NCI-H510A treated with DMSO at 0.1 percent for 48 hours (cell line): ENCODE data around the gene MAP3K7.

ENCODE experiments used
- DNase-seq: peaks from one replicate; lab custom pipeline; 2025; lab: John Stamatoyannopoulos, UW

Gene MAP3K7

GRCh38 chr6:90484385-90484784, 102.5 kb downstream of the MAP3K7 start:
- DNase-seq: no peak

GRCh38 chr6:90483956-90484355, 102.9 kb downstream of the MAP3K7 start:
- no peak for DNase-seq

- no peak for DNase-seq
Measured at GRCh38 chr6:90483116-90483839, 103.6 kb downstream of the MAP3K7 start.

- no peak for DNase-seq
Measured at GRCh38 chr6:90480666-90481065, 106.2 kb downstream of the MAP3K7 start.

- no peak for DNase-seq
Measured at GRCh38 chr6:90479603-90479926, 107.3 kb downstream of the MAP3K7 start.

- DNase-seq: peak; percentile 50
Measured at GRCh38 chr6:90478789-90479602, 107.9 kb downstream of the MAP3K7 start.

- DNase-seq: no peak
Measured at GRCh38 chr6:90478278-90478677, 108.6 kb downstream of the MAP3K7 start.

GRCh38 chr6:90477366-90477765, 109.5 kb downstream of the MAP3K7 start:
- DNase-seq: no peak

- DNase-seq: no peak
Measured at GRCh38 chr6:90472716-90473115, 114.2 kb downstream of the MAP3K7 start.

- no peak for DNase-seq
Measured at GRCh38 chr6:90471263-90471662, 115.6 kb downstream of the MAP3K7 start.

- no peak for DNase-seq
Measured at GRCh38 chr6:90469906-90470305, 117.0 kb downstream of the MAP3K7 start.

- no peak for DNase-seq
Measured at GRCh38 chr6:90468859-90469258, 118.0 kb downstream of the MAP3K7 start.

GRCh38 chr6:90468080-90468479, 118.8 kb downstream of the MAP3K7 start:
- no peak for DNase-seq

- no peak for DNase-seq
Measured at GRCh38 chr6:90467546-90467945, 119.3 kb downstream of the MAP3K7 start.

- no peak for DNase-seq
Measured at GRCh38 chr6:90466154-90466940, 120.5 kb downstream of the MAP3K7 start.

- no peak for DNase-seq
Measured at GRCh38 chr6:90465686-90466085, 121.2 kb downstream of the MAP3K7 start.

GRCh38 chr6:90464507-90464906, 122.4 kb downstream of the MAP3K7 start:
- DNase-seq: no peak

GRCh38 chr6:90463874-90464273, 123.0 kb downstream of the MAP3K7 start:
- no peak for DNase-seq
